GM12878 (cell line): ENCODE measurements around the gene RECQL. TPM values are rescaled to one million over a fixed set of nuclear protein-coding genes. Genes with fewer than 3 reads are reported as not detected.

Source experiments
- ATAC-seq: fragments of 200-7000 bp; cut with Tn5 transposase; 3 replicates; pipeline ENCODE4 v1.9.1; 2020; ENCODE audit warnings: mild to moderate bottlenecking, moderate library complexity
- BruUV-seq: library from RNA; stranded (reverse); fragments of 400-500 nt; replicated peaks from 2 replicates; lab custom pipeline; 2021; lab: Mats Ljungman, UMichigan
- CTCF ChIA-PET: fragments of 300-600 bp; sonication (Branson Sonifier 250); formaldehyde crosslinking; extraction: SDS; loops from one replicate; lab custom pipeline; 2021; ENCODE audit warnings: inconsistent platforms; lab: Yijun Ruan, JAX
- POLR2A ChIA-PET: fragments of 350-600 bp; formaldehyde crosslinking; extraction: SDS; loops from one replicate; lab custom pipeline; 2021; ENCODE audit warnings: inconsistent platforms; lab: Charles Lee
- RAD21 ChIA-PET: fragments of 300-600 bp; sonication (Branson Sonifier 250); formaldehyde crosslinking; loops from one replicate; lab custom pipeline; 2023; ENCODE audit warnings: antibody characterized with exemption; ENCODE audit not compliant: unreplicated experiment; lab: Charles Lee
- SMC1A ChIA-PET: fragments of 300-600 bp; sonication (Branson Sonifier 250); formaldehyde crosslinking; loops from one replicate; lab custom pipeline; 2023; ENCODE audit not compliant: unreplicated experiment, uncharacterized antibody; lab: Charles Lee
- DNase-seq: peaks from one replicate; pipeline ENCODE4 v3.0.0-alpha.2; 2011; ENCODE audit warnings: low read depth, low spot score
- FAIRE-seq: peaks from 3 replicates; lab custom pipeline; 2011; peaks lifted over from hg19 to GRCh38; lab: Jason Lieb, UNC
- H2AFZ ChIP-seq: 2 replicates; pipeline ENCODE4 v1.6.0; 2011; ENCODE audit warnings: low read depth, low read length, control low read depth; ENCODE audit not compliant: control insufficient read depth
- H3K27ac ChIP-seq: 2 replicates; pipeline ENCODE4 v1.5.1; 2011; ENCODE audit warnings: control low read depth; ENCODE audit not compliant: control insufficient read depth, insufficient read depth
- H3K27me3 ChIP-seq, 2 experiments: replicated peaks in 1 of 2; 2 replicates each; pipeline versions ENCODE4 v1.6.0 to v1.6.1; 2011; ENCODE audit warnings: low read length in 1 of 2; ENCODE audit not compliant: control insufficient read depth in 2 of 2, insufficient read depth in 2 of 2
- H3K36me3 ChIP-seq, 2 experiments: 2 replicates each; pipeline ENCODE4 v1.5.1; 2011; ENCODE audit warnings: low read length in 1 of 2; ENCODE audit not compliant: control insufficient read depth in 2 of 2, insufficient read depth in 2 of 2
- H3K4me1 ChIP-seq: 2 replicates; pipeline ENCODE4 v1.6.1; 2011; ENCODE audit warnings: mild to moderate bottlenecking, low read length, moderate library complexity, mixed read lengths; ENCODE audit not compliant: control insufficient read depth, insufficient read depth
- H3K4me2 ChIP-seq: 2 replicates; pipeline ENCODE4 v1.6.0; 2011; ENCODE audit warnings: control low read depth; ENCODE audit not compliant: control insufficient read depth, insufficient read depth
- H3K4me3 ChIP-seq: fragments of 200-600 bp; sonication (generic); 2 replicates; pipeline ENCODE4 v1.5.1; 2016
- H3K79me2 ChIP-seq: 2 replicates; pipeline ENCODE4 v1.6.0; 2011; ENCODE audit warnings: low read length; ENCODE audit not compliant: control insufficient read depth, insufficient read depth
- H3K9ac ChIP-seq: 2 replicates; pipeline ENCODE4 v1.8.0; 2011; ENCODE audit warnings: low read length, control low read depth, mixed read lengths; ENCODE audit not compliant: control insufficient read depth, insufficient read depth
- H3K9me3 ChIP-seq: replicated peaks from 3 replicates; pipeline ENCODE4 v1.5.1; 2011; ENCODE audit warnings: mild to moderate bottlenecking, low read length; ENCODE audit not compliant: control insufficient read depth, insufficient read depth
- H4K20me1 ChIP-seq: 2 replicates; pipeline ENCODE4 v1.6.0; 2011; ENCODE audit not compliant: control insufficient read depth, insufficient read depth
- CHD2 ChIP-seq: IDR thresholded peaks from 2 replicates; pipeline ENCODE4 v1.6.1; 2011; ENCODE audit warnings: low read depth, low read length, improper control_type of control experiment, borderline replicate concordance
- ELK1 ChIP-seq: IDR thresholded peaks from 2 replicates; pipeline ENCODE4 v1.6.1; 2012; ENCODE audit warnings: low read depth, low read length, improper control_type of control experiment
- EZH2 ChIP-seq: IDR thresholded peaks from 2 replicates; pipeline ENCODE4 v1.6.1; 2012; ENCODE audit warnings: low read depth, mild to moderate bottlenecking, control low read depth, inconsistent platforms, low read length, borderline replicate concordance; ENCODE audit not compliant: control insufficient read depth
- JUNB ChIP-seq: IDR thresholded peaks from 2 replicates; pipeline ENCODE4 v1.6.1; 2016; ENCODE audit warnings: antibody characterized with exemption, mild to moderate bottlenecking
- KDM1A ChIP-seq: fragments of 200-600 bp; sonication (generic); IDR thresholded peaks from 2 replicates; pipeline ENCODE4 v1.6.1; 2016; ENCODE audit warnings: borderline replicate concordance
- NR2C1 ChIP-seq: fragments of 450-650 bp; IDR thresholded peaks from 2 replicates; pipeline ENCODE4 v1.6.1; 2017; ENCODE audit warnings: antibody characterized with exemption, mild to moderate bottlenecking, moderate library complexity
- NR2F1 ChIP-seq: fragments of 450-650 bp; conservative IDR thresholded peaks from 2 replicates; pipeline ENCODE4 v1.6.1; 2017; ENCODE audit warnings: mild to moderate bottlenecking
- RUNX3 ChIP-seq: IDR thresholded peaks from 2 replicates; pipeline ENCODE4 v1.6.1; 2012; ENCODE audit warnings: low read length, inconsistent platforms
- SKIL ChIP-seq: fragments of 450-650 bp; IDR thresholded peaks from 2 replicates; pipeline ENCODE4 v1.6.1; 2017; ENCODE audit warnings: mild to moderate bottlenecking, low read depth, inconsistent platforms; ENCODE audit not compliant: poor library complexity, severe bottlenecking
- SMAD5 ChIP-seq: IDR thresholded peaks from 2 replicates; pipeline ENCODE4 v1.6.1; 2016; ENCODE audit warnings: antibody characterized with exemption, low read depth
- WRNIP1 ChIP-seq: IDR thresholded peaks from 2 replicates; pipeline ENCODE4 v1.6.1; 2011; ENCODE audit warnings: low read depth, low read length, improper control_type of control experiment, borderline replicate concordance
- ZNF24 ChIP-seq: fragments of 450-650 bp; IDR thresholded peaks from 2 replicates; pipeline ENCODE4 v1.6.1; 2017; ENCODE audit warnings: antibody characterized with exemption, mild to moderate bottlenecking
- ZNF592 ChIP-seq: fragments of 450-650 bp; IDR thresholded peaks from 2 replicates; pipeline ENCODE4 v1.6.1; 2017; ENCODE audit warnings: mild to moderate bottlenecking, moderate library complexity
- WGBS: methylation state at CpG from one replicate; pipeline ENCODE4 v1.1.6; 2016; ENCODE audit warnings: low lambda C conversion rate; ENCODE audit not compliant: insufficient replicate concordance, insufficient coverage; ENCODE audit errors: missing lambda C conversion rate; 5-methylcytosine and 5-hydroxymethylcytosine counted together
- in situ Hi-C: fragments of 300-500 bp; cut with MboI; formaldehyde crosslinking; loops from 9 replicates; pipeline ENCODE4 v1.14.3; 2018; ENCODE audit warnings: mixed read lengths
- intact Hi-C: fragments of 100-400 bp; cut with micrococcal nuclease; formaldehyde crosslinking; loops from one replicate; pipeline ENCODE4 v1.14.2; 2022; ENCODE audit not compliant: unreplicated experiment
- polyA plus RNA-seq, 11 experiments: library from polyadenylated mRNA; depleted of rRNA in 4 of 11; unstranded in 6 of 11; stranded (reverse) in 5 of 11; fragments of >200 nt; fragmentation: Nextera tagmentation in 4 of 11; fragmentation: Illumina TruSeq in 1 of 11; extraction: Ambion mirVana in 4 of 11; extraction: Trizol in 1 of 11; gene quantifications; 1 replicate in 1 of 11; 2 replicates in 10 of 11; pipeline versions ENCODE4 v1.2.1 to v1.2.3, GENCODE V29; 2011 to 2016; ENCODE audit warnings: inconsistent platforms in 2 of 11, missing spikeins in 2 of 11, low read depth in 1 of 11
- total RNA-seq, 4 experiments: library from RNA; depleted of rRNA in 3 of 4; stranded (reverse); fragments of >200 nt in 3 of 4; fragmentation: Illumina TruSeq in 1 of 4; extraction: Trizol in 1 of 4; gene quantifications; 2 replicates each; pipeline versions ENCODE4 v1.2.1 to v1.2.3, GENCODE V29; 2013 to 2021

The RECQL gene
- total and polyA plus RNA-seq, 10 of the 15 experiments (the other 5 are each of a cell fraction or from before 2014, with no cell fraction given), result 47.4 to 130 (median 70.8) TPM

GRCh38 chr12:21433525-21433924 lies 67.9 kb downstream of the RECQL start:
- in situ Hi-C loops, result no loop called here
- Histone ChIP-seq H3K9ac (no peak overlapping the region), H4K20me1 (no peaks in the 10 kb centered on the region), H3K36me3 (no peaks in the 10 kb centered on the region), H2AFZ (no peak overlapping the region), H3K4me3 (no peak overlapping the region), H3K27ac (no peak overlapping the region), H3K27me3 (no peaks in the 10 kb centered on the region), H3K4me2 (no peak overlapping the region), H3K4me1 (no peaks in the 10 kb centered on the region), H3K79me2 (peaks cover 6% of the 10 kb centered on the region), H3K9me3 (no peaks in the 10 kb centered on the region; the same call in 2 of the 3 replicates)
- intact Hi-C loops, result no loop called here
- ChIA-PET CTCF (interaction anchor here (1.7 kb wide), 1 partner anchor 247 kb away, joined by 4 read pairs; no protein-coding TSS in a partner anchor), RAD21 (no interaction called here), SMC1A (interaction anchor here (1.1 kb wide), 1 partner anchor 64 kb away, joined by 4 read pairs; no protein-coding TSS in a partner anchor), POLR2A (no interaction called here)
- 17% methylated on average over 2 of the region's 2 CpGs for WGBS
- ATAC-seq (no peak), FAIRE-seq (no peak), DNase-seq (no peak)
- no TSS peak for BruUV-seq
- TF ChIP-seq NR2F1, result no peak
- no peak for TF ChIP-seq SMAD5
- TF ChIP-seq WRNIP1, result no peak
- no peak for TF ChIP-seq SKIL
- no peak for TF ChIP-seq ELK1
- no peak for TF ChIP-seq CHD2
- TF ChIP-seq EZH2, result no peak
- TF ChIP-seq NR2C1, result no peak
- TF ChIP-seq KDM1A, result no peak
- TF ChIP-seq RUNX3, result no peak
- no peak for TF ChIP-seq ZNF24
- TF ChIP-seq JUNB, result no peak
- no peak for TF ChIP-seq ZNF592
